Measurements from ENCODE around the gene KRR1.

Gene KRR1

DNA sequence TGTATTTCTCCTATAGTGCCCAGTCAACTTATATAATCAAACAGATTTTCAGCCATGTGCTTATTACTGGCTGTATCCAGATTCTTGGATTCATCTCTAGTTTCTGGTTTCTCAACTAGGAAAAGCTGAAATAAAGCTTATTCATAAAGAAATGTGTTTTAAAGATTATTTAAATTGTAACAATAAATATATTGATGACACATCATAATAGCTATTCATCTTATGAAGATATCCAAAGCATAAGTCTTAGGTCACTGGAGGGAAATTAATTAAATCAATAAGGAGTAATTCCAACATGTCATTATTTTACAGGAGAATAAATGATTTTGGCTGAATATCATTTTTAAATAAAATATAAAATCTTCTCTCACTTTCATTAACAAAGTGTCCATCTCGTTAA, 32.1 kb upstream of the KRR1 start:
- CTCF ChIA-PET, result interaction anchor here (1.0 to 1.8 kb wide), 4 partner anchors 11 to 494 kb away, joined by 3 to 8 read pairs (median 6); no protein-coding TSS in a partner anchor

DNA sequence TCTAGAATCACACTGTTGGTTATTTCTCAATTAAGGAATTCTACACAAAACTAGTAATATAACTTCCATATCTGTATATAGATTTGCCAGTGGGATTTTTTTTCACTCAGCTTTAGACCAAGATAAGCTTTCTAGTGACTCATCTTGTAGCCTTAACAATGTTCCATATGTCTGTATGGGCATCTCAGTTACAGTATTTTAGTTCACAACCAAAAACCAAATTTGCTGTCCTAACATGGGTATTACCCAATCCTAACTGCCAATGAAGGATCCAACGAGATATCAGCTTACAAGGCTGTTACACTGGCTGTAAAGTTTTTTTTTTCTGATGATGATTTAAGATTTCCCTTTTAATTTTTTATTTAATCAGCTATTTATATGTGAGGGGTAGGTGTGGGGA, 31.5 kb upstream of the KRR1 start:
- CTCF ChIA-PET, result interaction anchor here (1.0 to 1.8 kb wide), 5 partner anchors 11 to 494 kb away, joined by 3 to 8 read pairs (median 5); no protein-coding TSS in a partner anchor
- no peak for DNase-seq (ENCODE audit: extremely low spot score)
- TF ChIP-seq, protein P1, sequence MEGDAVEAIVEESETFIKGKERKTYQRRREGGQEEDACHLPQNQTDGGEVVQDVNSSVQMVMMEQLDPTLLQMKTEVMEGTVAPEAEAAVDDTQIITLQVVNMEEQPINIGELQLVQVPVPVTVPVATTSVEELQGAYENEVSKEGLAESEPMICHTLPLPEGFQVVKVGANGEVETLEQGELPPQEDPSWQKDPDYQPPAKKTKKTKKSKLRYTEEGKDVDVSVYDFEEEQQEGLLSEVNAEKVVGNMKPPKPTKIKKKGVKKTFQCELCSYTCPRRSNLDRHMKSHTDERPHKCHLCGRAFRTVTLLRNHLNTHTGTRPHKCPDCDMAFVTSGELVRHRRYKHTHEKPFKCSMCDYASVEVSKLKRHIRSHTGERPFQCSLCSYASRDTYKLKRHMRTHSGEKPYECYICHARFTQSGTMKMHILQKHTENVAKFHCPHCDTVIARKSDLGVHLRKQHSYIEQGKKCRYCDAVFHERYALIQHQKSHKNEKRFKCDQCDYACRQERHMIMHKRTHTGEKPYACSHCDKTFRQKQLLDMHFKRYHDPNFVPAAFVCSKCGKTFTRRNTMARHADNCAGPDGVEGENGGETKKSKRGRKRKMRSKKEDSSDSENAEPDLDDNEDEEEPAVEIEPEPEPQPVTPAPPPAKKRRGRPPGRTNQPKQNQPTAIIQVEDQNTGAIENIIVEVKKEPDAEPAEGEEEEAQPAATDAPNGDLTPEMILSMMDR (IDR thresholded peaks at IDR 0.05; ENCODE audit: control extremely low read depth, extremely low read depth, low read depth, missing control alignments), result no peak
- POLR2A ChIA-PET, result no interaction called here

More for the DNA sequence above, 32.1 kb upstream of the KRR1 start:
- TF ChIP-seq, protein P1 (IDR thresholded peaks at IDR 0.05; ENCODE audit: control extremely low read depth, extremely low read depth, low read depth, missing control alignments), result no peak
- no peak for DNase-seq (ENCODE audit: extremely low spot score)
- POLR2A ChIA-PET, result no interaction called here

DNA sequence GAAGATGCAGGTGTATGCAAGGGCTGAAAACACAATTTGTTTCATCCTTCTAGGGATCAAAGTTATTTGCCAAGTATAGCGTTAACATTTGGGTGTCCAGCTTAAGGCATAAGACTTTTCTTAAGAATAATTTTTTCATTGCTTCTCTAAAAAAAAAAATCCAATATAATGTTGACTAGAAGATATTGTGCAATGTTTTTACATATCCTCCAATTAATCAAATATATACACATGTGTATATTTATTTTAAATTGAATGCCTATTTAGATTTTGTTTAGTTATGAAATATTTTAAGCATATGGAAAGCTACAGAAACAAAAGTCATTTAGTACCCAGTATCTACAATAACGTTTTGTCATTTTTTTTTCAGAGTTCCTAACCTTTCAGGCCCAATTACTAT, 28.5 kb upstream of the KRR1 start:
- TF ChIP-seq, protein P1 (IDR thresholded peaks at IDR 0.05; ENCODE audit: control extremely low read depth, extremely low read depth, low read depth, missing control alignments), result no peak
- CTCF ChIA-PET, result interaction anchor here (1.0 kb wide), 1 partner anchor 13 kb away, joined by 3 read pairs; no protein-coding TSS in a partner anchor
- POLR2A ChIA-PET, result no interaction called here
- no peak for DNase-seq (ENCODE audit: extremely low spot score)

DNA sequence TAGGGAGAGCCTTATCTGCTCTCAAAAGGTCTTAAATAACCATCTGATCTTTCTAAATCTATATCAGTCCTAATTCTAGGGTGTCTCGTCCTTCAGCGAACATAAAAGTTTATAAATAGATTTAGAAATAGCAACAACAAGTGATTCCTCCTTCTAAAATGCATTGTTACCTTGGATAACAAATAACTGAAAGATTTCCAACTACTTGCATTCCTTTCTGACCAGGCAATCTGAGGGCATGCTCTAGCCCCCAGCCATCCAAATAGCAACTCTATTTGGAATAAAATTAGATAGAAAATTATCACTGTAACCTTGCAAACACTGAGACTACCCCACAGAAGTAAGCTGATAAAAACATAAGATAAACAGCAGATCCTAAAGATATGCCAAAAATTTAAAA, 21.8 kb upstream of the KRR1 start:
- ChIA-PET POLR2A (no interaction called here), CTCF (no interaction called here)
- DNase-seq (ENCODE audit: extremely low spot score), result no peak
- TF ChIP-seq, protein P1 (IDR thresholded peaks at IDR 0.05; ENCODE audit: control extremely low read depth, extremely low read depth, low read depth, missing control alignments), result no peak

DNA sequence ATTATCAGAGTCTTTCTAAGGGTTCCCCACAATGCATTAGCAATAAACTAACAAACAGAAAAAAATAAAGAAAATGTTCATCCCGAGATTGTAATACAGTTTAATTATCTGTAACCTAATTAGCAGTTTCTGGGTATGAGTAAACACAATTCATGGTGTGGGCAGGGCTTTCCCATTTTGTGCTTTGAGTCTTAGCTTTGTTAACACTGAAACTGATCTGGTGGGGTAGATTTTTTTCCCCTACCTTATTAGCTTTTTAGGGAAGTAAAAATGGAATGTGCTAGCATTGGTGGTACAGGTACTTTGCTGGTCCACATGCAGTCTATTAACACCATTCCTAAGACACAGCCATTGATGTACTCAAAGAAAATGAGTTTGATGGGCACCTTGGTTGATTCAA, 18.4 kb upstream of the KRR1 start:
- POLR2A ChIA-PET, result no interaction called here
- CTCF ChIA-PET, result no interaction called here
- DNase-seq (ENCODE audit: extremely low spot score), result no peak
- TF ChIP-seq, protein P1 (IDR thresholded peaks at IDR 0.05; ENCODE audit: control extremely low read depth, extremely low read depth, low read depth, missing control alignments), result no peak

DNA sequence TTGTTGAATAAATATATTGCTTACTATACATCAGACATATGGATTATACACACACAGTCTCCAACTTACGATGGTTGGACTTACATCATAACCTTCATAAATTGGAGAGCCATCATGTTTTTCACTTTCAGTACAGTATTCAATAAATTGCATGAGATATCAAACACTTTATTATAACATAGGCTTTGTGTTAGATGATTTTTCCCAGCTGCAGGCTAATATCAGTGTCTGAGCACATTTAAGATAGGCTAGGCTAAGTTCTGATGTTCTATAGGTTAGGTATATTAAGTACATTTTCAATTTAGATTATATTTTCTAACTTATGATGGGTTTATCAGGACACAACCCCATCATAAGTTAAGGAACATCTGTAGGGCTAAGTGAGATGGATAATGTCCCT, 17.9 kb upstream of the KRR1 start:
- no peak for DNase-seq (ENCODE audit: extremely low spot score)
- POLR2A ChIA-PET, result no interaction called here
- TF ChIP-seq, protein P1 (IDR thresholded peaks at IDR 0.05; ENCODE audit: control extremely low read depth, extremely low read depth, low read depth, missing control alignments), result no peak
- CTCF ChIA-PET, result interaction anchor here (1.1 to 4.8 kb wide), 6 partner anchors 16 to 511 kb away, joined by 4 to 48 read pairs (median 4); partner anchors contain the start of gene PHLDA1
